Neural cell (in vitro differentiated cells): ENCODE data around the gene ACVR1B. TPM values are rescaled to one million over a fixed set of nuclear protein-coding genes. Genes with fewer than 3 reads are reported as not detected.

Source experiments
- H2AFZ ChIP-seq: fragments of 200-600, 300-800 bp; sonication (generic), shearing (Covaris generic); 2 replicates; pipeline ENCODE4 v1.6.0; 2014; ENCODE audit warnings: low read depth, mild to moderate bottlenecking, antibody characterized with exemption, low read length, moderate library complexity
- H3F3A ChIP-seq: fragments of 200-600 bp; shearing (Covaris generic); 2 replicates; pipeline ENCODE4 v1.6.1; 2016; ENCODE audit warnings: mild to moderate bottlenecking, moderate library complexity, mixed read lengths, antibody characterized with exemption, low read length; ENCODE audit not compliant: insufficient read depth, poor library complexity, severe bottlenecking
- H3K27ac ChIP-seq: fragments of 200-600, 300-800 bp; sonication (generic), shearing (Covaris generic); 2 replicates; pipeline ENCODE4 v1.5.1; 2014; ENCODE audit warnings: mild to moderate bottlenecking, low read length, moderate library complexity
- H3K27me3 ChIP-seq: fragments of 300-800, 200-600 bp; sonication (generic), shearing (Covaris generic); 2 replicates; pipeline ENCODE4 v1.6.0; 2014; ENCODE audit warnings: mild to moderate bottlenecking, low read depth, low read length, moderate library complexity; ENCODE audit not compliant: insufficient read depth
- H3K36me3 ChIP-seq: fragments of 300-800, 200-600 bp; sonication (generic), shearing (Covaris generic); 2 replicates; pipeline ENCODE4 v1.5.1; 2014; ENCODE audit warnings: mild to moderate bottlenecking, antibody characterized with exemption, low read length, moderate library complexity; ENCODE audit not compliant: insufficient read depth
- H3K4me2 ChIP-seq: fragments of 300-800, 200-600 bp; sonication (generic), shearing (Covaris generic); 2 replicates; pipeline ENCODE4 v1.6.0; 2014; ENCODE audit warnings: mild to moderate bottlenecking, low read length
- H3K4me3 ChIP-seq: fragments of 300-800, 200-600 bp; sonication (generic), shearing (Covaris generic); 2 replicates; pipeline ENCODE4 v1.5.1; 2014; ENCODE audit warnings: mild to moderate bottlenecking, low read length, moderate library complexity
- H3K79me2 ChIP-seq: fragments of 200-600 bp; shearing (Covaris generic); replicated peaks from 2 replicates; pipeline ENCODE4 v1.6.0; 2014; ENCODE audit warnings: mild to moderate bottlenecking, low read length, moderate library complexity; ENCODE audit not compliant: insufficient read depth
- H3K9ac ChIP-seq: fragments of 300-800, 200-600 bp; sonication (generic), shearing (Covaris generic); 2 replicates; pipeline ENCODE4 v1.6.1; 2016; ENCODE audit warnings: mild to moderate bottlenecking, low read length, mixed read lengths
- H3K9me2 ChIP-seq: fragments of 200-600 bp; shearing (Covaris generic); 2 replicates; pipeline ENCODE4 v1.6.1; 2016; ENCODE audit warnings: mild to moderate bottlenecking, low read length, mixed read lengths; ENCODE audit not compliant: insufficient read depth
- H3K9me3 ChIP-seq: fragments of 200-600, 300-800 bp; sonication (generic), shearing (Covaris generic); 2 replicates; pipeline ENCODE4 v1.6.1; 2016; ENCODE audit warnings: mild to moderate bottlenecking, mixed run types, low read length, moderate library complexity, mixed read lengths
- H4K20me1 ChIP-seq: fragments of 200-600 bp; shearing (Covaris generic); 2 replicates; pipeline ENCODE4 v1.6.1; 2016; ENCODE audit warnings: mild to moderate bottlenecking, mixed run types; ENCODE audit not compliant: insufficient read depth
- EP300 ChIP-seq: fragments of 450-650 bp; conservative IDR thresholded peaks from 2 replicates; pipeline ENCODE4 v1.6.1; 2014; ENCODE audit warnings: antibody characterized with exemption, mild to moderate bottlenecking, moderate library complexity; ENCODE audit not compliant: poor library complexity, severe bottlenecking
- EZH2 ChIP-seq: fragments of 200-600, 300-800 bp; shearing (Covaris generic), sonication (generic); IDR thresholded peaks from 2 replicates; pipeline ENCODE4 v1.6.1; 2014; ENCODE audit warnings: antibody characterized with exemption, low read length, borderline replicate concordance, mild to moderate bottlenecking; ENCODE audit not compliant: insufficient read depth, poor library complexity, severe bottlenecking
- MXI1 ChIP-seq: fragments of 450-650 bp; conservative IDR thresholded peaks from 2 replicates; pipeline ENCODE4 v1.6.1; 2014; ENCODE audit warnings: antibody characterized with exemption, mild to moderate bottlenecking; ENCODE audit not compliant: poor library complexity, severe bottlenecking
- POLR2AphosphoS5 ChIP-seq: IDR thresholded peaks from 2 replicates; pipeline ENCODE4 v1.6.1; 2012
- RAD21 ChIP-seq: fragments of 450-650 bp; conservative IDR thresholded peaks from 2 replicates; pipeline ENCODE4 v1.6.1; 2014; ENCODE audit warnings: antibody characterized with exemption, mild to moderate bottlenecking, moderate library complexity
- REST ChIP-seq: IDR thresholded peaks from 2 replicates; pipeline ENCODE4 v1.6.1; 2012; ENCODE audit warnings: borderline replicate concordance
- SMC3 ChIP-seq: fragments of 450-650 bp; conservative IDR thresholded peaks from 2 replicates; pipeline ENCODE4 v1.6.1; 2014; ENCODE audit warnings: antibody characterized with exemption, mild to moderate bottlenecking, moderate library complexity; ENCODE audit not compliant: poor library complexity
- TAF1 ChIP-seq: IDR thresholded peaks from 2 replicates; pipeline ENCODE4 v1.6.1; 2012; ENCODE audit warnings: low read depth
- polyA plus RNA-seq: library from polyadenylated mRNA; depleted of rRNA; stranded (reverse); fragments of >200 nt; gene quantifications from 2 replicates; pipeline ENCODE4 v1.2.3, GENCODE V29; 2014
- TF ChIP-seq, protein P1 (sequence below): fragments of 450-650 bp; IDR thresholded peaks from 2 replicates; pipeline ENCODE4 v1.5.1; 2014; ENCODE audit warnings: antibody characterized with exemption, mild to moderate bottlenecking, moderate library complexity; ENCODE audit not compliant: poor library complexity, severe bottlenecking

ACVR1B gene
- polyA plus RNA-seq, 1 donor from 2014 or later = 47.2 TPM

GRCh38 chr12:52010692-52011601, 59.4 kb downstream of the ACVR1B start:
- no peak overlapping the region for H3K9ac ChIP-seq
- no peak overlapping the region for H3K4me2 ChIP-seq
- TF ChIP-seq EZH2 (no peak), REST (no peak), POLR2AphosphoS5 (no peak), EP300 (no peak), TAF1 (no peak), RAD21 (no peak), MXI1 (no peak), SMC3 (no peak)
- TF ChIP-seq, protein P1, sequence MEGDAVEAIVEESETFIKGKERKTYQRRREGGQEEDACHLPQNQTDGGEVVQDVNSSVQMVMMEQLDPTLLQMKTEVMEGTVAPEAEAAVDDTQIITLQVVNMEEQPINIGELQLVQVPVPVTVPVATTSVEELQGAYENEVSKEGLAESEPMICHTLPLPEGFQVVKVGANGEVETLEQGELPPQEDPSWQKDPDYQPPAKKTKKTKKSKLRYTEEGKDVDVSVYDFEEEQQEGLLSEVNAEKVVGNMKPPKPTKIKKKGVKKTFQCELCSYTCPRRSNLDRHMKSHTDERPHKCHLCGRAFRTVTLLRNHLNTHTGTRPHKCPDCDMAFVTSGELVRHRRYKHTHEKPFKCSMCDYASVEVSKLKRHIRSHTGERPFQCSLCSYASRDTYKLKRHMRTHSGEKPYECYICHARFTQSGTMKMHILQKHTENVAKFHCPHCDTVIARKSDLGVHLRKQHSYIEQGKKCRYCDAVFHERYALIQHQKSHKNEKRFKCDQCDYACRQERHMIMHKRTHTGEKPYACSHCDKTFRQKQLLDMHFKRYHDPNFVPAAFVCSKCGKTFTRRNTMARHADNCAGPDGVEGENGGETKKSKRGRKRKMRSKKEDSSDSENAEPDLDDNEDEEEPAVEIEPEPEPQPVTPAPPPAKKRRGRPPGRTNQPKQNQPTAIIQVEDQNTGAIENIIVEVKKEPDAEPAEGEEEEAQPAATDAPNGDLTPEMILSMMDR = no peak
- H3K27me3 ChIP-seq = peaks cover 21% of the 10 kb centered on the region
- no peaks in the 10 kb centered on the region for H3K79me2 ChIP-seq
- no peaks in the 10 kb centered on the region for H3K9me3 ChIP-seq
- H4K20me1 ChIP-seq = no peaks in the 10 kb centered on the region
- H3K4me3 ChIP-seq = no peak overlapping the region
- H3K27ac ChIP-seq = no peak overlapping the region
- no peaks in the 10 kb centered on the region for H3K36me3 ChIP-seq
- no peaks in the 10 kb centered on the region for H3F3A ChIP-seq
- H3K9me2 ChIP-seq = no peaks in the 10 kb centered on the region
- H2AFZ ChIP-seq = no peak overlapping the region

GRCh38 chr12:52011602-52012214, 60.2 kb downstream of the ACVR1B start:
- TF ChIP-seq MXI1 = no peak
- no peak for TF ChIP-seq REST
- TF ChIP-seq POLR2AphosphoS5 = no peak
- no peak for TF ChIP-seq TAF1
- TF ChIP-seq, protein P1 = no peak
- TF ChIP-seq EZH2 = no peak
- Histone ChIP-seq H3K27ac (no peak overlapping the region), H3K4me3 (no peak overlapping the region), H3K9me2 (no peaks in the 10 kb centered on the region), H2AFZ (no peak overlapping the region), H3K36me3 (no peaks in the 10 kb centered on the region), H3F3A (no peaks in the 10 kb centered on the region), H3K27me3 (peaks cover 14% of the 10 kb centered on the region), H3K4me2 (no peak overlapping the region), H3K79me2 (no peaks in the 10 kb centered on the region), H3K9me3 (no peaks in the 10 kb centered on the region), H3K9ac (no peak overlapping the region), H4K20me1 (no peaks in the 10 kb centered on the region)
